Inflammatory macrophage treated with lipopolysaccharide for 4 hours (primary cell): ENCODE data around the gene GPT2.
"Not testable (repeated sequence)": the region's sequence is repeated elsewhere in the genome, so short reads cannot be mapped to it uniquely, and the experiment has no call there.

Experiments used
- DNase-seq: peaks from one replicate; pipeline ENCODE4 v3.0.0-alpha.2; 2020

Gene GPT2

GRCh38 chr16:46923513-46924295 lies 39.5 kb downstream of the GPT2 start:
- DNase-seq, result no peak

GRCh38 chr16:46924402-46924801 lies 40.2 kb downstream of the GPT2 start:
- no peak for DNase-seq

GRCh38 chr16:46926470-46927225 lies 42.5 kb downstream of the GPT2 start:
- no peak for DNase-seq

- DNase-seq, result no peak
These were observed 43.1 kb downstream of the GPT2 start for GRCh38 chr16:46927273-46927672.

- DNase-seq, result no peak
These were observed 44.6 kb downstream of the GPT2 start for GRCh38 chr16:46928811-46929210.

- peak; percentile 53 for DNase-seq
These were observed 45.5 kb downstream of the GPT2 start for GRCh38 chr16:46929378-46930332.

GRCh38 chr16:46930861-46931260 lies 46.7 kb downstream of the GPT2 start:
- DNase-seq, result no peak

- no peak for DNase-seq
These were observed 48.6 kb downstream of the GPT2 start for GRCh38 chr16:46932802-46933201.

- DNase-seq, result peak; percentile 25
These were observed 53.4 kb downstream of the GPT2 start for GRCh38 chr16:46937536-46937935.

- not testable (repeated sequence) for DNase-seq
These were observed 60.6 kb downstream of the GPT2 start for GRCh38 chr16:46944713-46945112.

GRCh38 chr16:46947900-46948547 lies 63.9 kb downstream of the GPT2 start:
- peak; percentile 58 for DNase-seq

- DNase-seq, result no peak
These were observed 64.5 kb downstream of the GPT2 start for GRCh38 chr16:46948548-46949166.

GRCh38 chr16:46949241-46949892 lies 65.2 kb downstream of the GPT2 start:
- peak; percentile 81 for DNase-seq

GRCh38 chr16:46950009-46950408 lies 65.8 kb downstream of the GPT2 start:
- DNase-seq, result no peak

- no peak for DNase-seq
These were observed 70.4 kb downstream of the GPT2 start for GRCh38 chr16:46954562-46954961.

- DNase-seq, result peak; percentile 75
These were observed 77.5 kb downstream of the GPT2 start for GRCh38 chr16:46961373-46962353.

- no peak for DNase-seq
These were observed 78.5 kb downstream of the GPT2 start for GRCh38 chr16:46962629-46963028.

GRCh38 chr16:46968063-46968435 lies 83.9 kb downstream of the GPT2 start:
- no peak for DNase-seq

- no peak for DNase-seq
These were observed 85.9 kb downstream of the GPT2 start for GRCh38 chr16:46970089-46970488.

- DNase-seq, result no peak
These were observed 87.1 kb downstream of the GPT2 start for GRCh38 chr16:46971271-46971670.
